HCT116 (cell line): ENCODE measurements around the gene EPHB3. TPM values are rescaled to one million over a fixed set of nuclear protein-coding genes. Genes with fewer than 3 reads are reported as not detected.
"Not testable (repeated sequence)": the region's sequence is repeated elsewhere in the genome, so short reads cannot be mapped to it uniquely, and the experiment has no call there.

Source experiments
- ATAC-seq: fragments of 200-7000 bp; cut with Tn5 transposase; 2 replicates; pipeline ENCODE4 v1.9.1; 2020; ENCODE audit warnings: mild to moderate bottlenecking, moderate library complexity
- BruUV-seq: library from RNA; stranded (reverse); fragments of 400-500 nt; replicated peaks from 2 replicates; lab custom pipeline; 2021; lab: Mats Ljungman, UMichigan
- CTCF ChIA-PET: fragments of 300-600 bp; sonication (Branson Sonifier 250); formaldehyde crosslinking; loops from one replicate; lab custom pipeline; 2021; ENCODE audit warnings: antibody characterized with exemption; lab: Charles Lee
- POLR2A ChIA-PET: fragments of 300-600, 350-600 bp; sonication (Branson Sonifier 250); formaldehyde crosslinking; loops from one replicate; lab custom pipeline; 2021; ENCODE audit warnings: antibody characterized with exemption; lab: Charles Lee
- RAD21 ChIA-PET, 2 experiments: fragments of 300-600 bp; sonication (Branson Sonifier 250); formaldehyde crosslinking; loops; one replicate each; lab custom pipeline; 2023; ENCODE audit warnings: low total read pairs in 2 of 2; ENCODE audit not compliant: uncharacterized antibody in 2 of 2, unreplicated experiment in 2 of 2, low non-redundant PET in 1 of 2; lab: Charles Lee
- DNase-seq: peaks from one replicate; pipeline ENCODE4 v3.0.0-alpha.2; 2010; ENCODE audit warnings: low read depth, low spot score
- H2AFZ ChIP-seq: fragments of 200-600 bp; shearing (Covaris generic), sonication (generic); 2 replicates; pipeline ENCODE4 v1.6.1; 2017; ENCODE audit warnings: low read depth, mixed run types, mixed read lengths, antibody characterized with exemption, low read length; ENCODE audit not compliant: poor library complexity, severe bottlenecking
- H3K27ac ChIP-seq: 2 replicates; pipeline ENCODE4 v1.5.1; 2012; ENCODE audit warnings: low read depth, low read length
- H3K27me3 ChIP-seq: fragments of 200-600 bp; sonication (generic); 2 replicates; pipeline ENCODE4 v1.6.1; 2016; ENCODE audit warnings: mixed run types, low read length, mixed read lengths; ENCODE audit not compliant: insufficient read depth
- H3K36me3 ChIP-seq, 2 experiments: fragments of 200-500 bp in 1 of 2; fragments of 200-600 bp in 1 of 2; sonication (Bioruptor generic) in 1 of 2; sonication (generic) in 1 of 2; 2 replicates each; pipeline versions ENCODE4 v1.5.1 to v1.6.1; 2014 to 2016; ENCODE audit warnings: low read length in 2 of 2, inconsistent platforms in 1 of 2, mixed read lengths in 1 of 2, mixed run types in 1 of 2; ENCODE audit not compliant: insufficient read depth in 2 of 2, control insufficient read depth in 1 of 2
- H3K4me1 ChIP-seq, 2 experiments: fragments of 200-600 bp in 1 of 2; sonication (generic) in 1 of 2; 2 replicates each; pipeline versions ENCODE4 v1.5.1 to v1.6.1; 2012 to 2017; ENCODE audit warnings: low read length in 2 of 2, inconsistent platforms in 1 of 2, mild to moderate bottlenecking in 1 of 2, mixed read lengths in 1 of 2, mixed run types in 1 of 2, moderate library complexity in 1 of 2; ENCODE audit not compliant: insufficient read depth in 2 of 2, control insufficient read depth in 1 of 2
- H3K4me2 ChIP-seq: fragments of 200-600 bp; sonication (generic); 2 replicates; pipeline ENCODE4 v1.6.1; 2017; ENCODE audit warnings: mixed run types, low read length, mixed read lengths
- H3K4me3 ChIP-seq, 2 experiments: fragments of 200-600 bp in 1 of 2; sonication (generic) in 1 of 2; replicated peaks in 1 of 2; 2 replicates each; pipeline ENCODE4 v1.5.1; 2011 to 2016; ENCODE audit warnings: low read length in 2 of 2, control low read depth in 1 of 2, low read depth in 1 of 2, mild to moderate bottlenecking in 1 of 2, mixed read lengths in 1 of 2, mixed run types in 1 of 2
- H3K79me2 ChIP-seq: fragments of 200-600 bp; sonication (generic); 2 replicates; pipeline ENCODE4 v1.6.1; 2017; ENCODE audit warnings: mild to moderate bottlenecking, mixed run types, low read length, moderate library complexity, mixed read lengths; ENCODE audit not compliant: insufficient read depth
- H3K9ac ChIP-seq: fragments of 200-600 bp; sonication (generic); 2 replicates; pipeline ENCODE4 v1.6.1; 2016; ENCODE audit warnings: low read length, mixed read lengths
- H3K9me2 ChIP-seq: fragments of 200-600 bp; sonication (generic), shearing (Covaris generic); 2 replicates; pipeline ENCODE4 v1.6.1; 2017; ENCODE audit warnings: mixed run types, mild to moderate bottlenecking, moderate library complexity; ENCODE audit not compliant: insufficient read depth
- H3K9me3 ChIP-seq, 2 experiments: fragments of 200-500 bp in 1 of 2; fragments of 200-600 bp in 1 of 2; sonication (Bioruptor generic) in 1 of 2; sonication (generic) in 1 of 2; 2 replicates each; pipeline ENCODE4 v1.6.1; 2014 to 2017; ENCODE audit warnings: low read length in 2 of 2, mixed read lengths in 2 of 2, inconsistent platforms in 1 of 2, low read depth in 1 of 2, mild to moderate bottlenecking in 1 of 2, mixed run types in 1 of 2, moderate library complexity in 1 of 2; ENCODE audit not compliant: control insufficient read depth in 1 of 2, insufficient read depth in 1 of 2
- H4K20me1 ChIP-seq: fragments of 200-600 bp; sonication (generic), shearing (Covaris generic); 2 replicates; pipeline ENCODE4 v1.6.1; 2017; ENCODE audit warnings: mixed run types, mild to moderate bottlenecking, moderate library complexity; ENCODE audit not compliant: insufficient read depth
- EZH2phosphoT487 ChIP-seq: fragments of 200-600 bp; IDR thresholded peaks from 2 replicates; pipeline ENCODE4 v1.6.1; 2018; ENCODE audit warnings: antibody characterized with exemption, borderline replicate concordance
- JUND ChIP-seq: IDR thresholded peaks from 2 replicates; pipeline ENCODE4 v1.6.1; 2012
- POLR2AphosphoS5 ChIP-seq: IDR thresholded peaks from 2 replicates; pipeline ENCODE4 v1.6.1; 2011; ENCODE audit warnings: mild to moderate bottlenecking, low read depth, low read length, moderate library complexity
- RAD21 ChIP-seq: IDR thresholded peaks from 2 replicates; pipeline ENCODE4 v1.6.1; 2012; ENCODE audit warnings: low read depth, mild to moderate bottlenecking
- SIN3A ChIP-seq: IDR thresholded peaks from 2 replicates; pipeline ENCODE4 v1.6.1; 2012; ENCODE audit warnings: low read depth
- ZFX ChIP-seq: fragments of 450-650 bp; IDR thresholded peaks from 2 replicates; pipeline ENCODE4 v1.6.1; 2017
- ZNF274 ChIP-seq: fragments of 200-500 bp; sonication (Bioruptor generic); IDR thresholded peaks from 2 replicates; pipeline ENCODE4 v1.6.1; 2014; ENCODE audit warnings: mild to moderate bottlenecking, low read depth, low read length, inconsistent platforms
- intact Hi-C: fragments of 100-400 bp; cut with micrococcal nuclease; formaldehyde crosslinking; loops from 2 replicates; pipeline ENCODE4 v1.10.0; 2022
- total RNA-seq: library from RNA; stranded (reverse); gene quantifications from one replicate; pipeline ENCODE4 v1.2.1, GENCODE V29; 2021; ENCODE audit not compliant: unreplicated experiment
- TF ChIP-seq, protein P1 (sequence below): IDR thresholded peaks from 2 replicates; pipeline ENCODE4 v1.6.1; 2012; ENCODE audit warnings: low read depth
- TF ChIP-seq, protein P2 (sequence below), 3 experiments: fragments of 200-600 bp in 1 of 3; sonication (generic) in 1 of 3; IDR thresholded peaks in 2 of 3; conservative IDR thresholded peaks in 1 of 3; 2 replicates each; pipeline ENCODE4 v1.5.1; 2012 to 2017; ENCODE audit warnings: low read depth in 2 of 3, low read length in 2 of 3, antibody characterized with exemption in 1 of 3, borderline replicate concordance in 1 of 3, control low read depth in 1 of 3, mild to moderate bottlenecking in 1 of 3, mixed read lengths in 1 of 3, mixed run types in 1 of 3, moderate library complexity in 1 of 3; ENCODE audit not compliant: insufficient read depth in 1 of 3
- TF ChIP-seq, protein P3 (sequence below): IDR thresholded peaks from 2 replicates; pipeline ENCODE4 v1.6.1; 2011; ENCODE audit warnings: mild to moderate bottlenecking, low read length, moderate library complexity; ENCODE audit not compliant: insufficient replicate concordance; ENCODE audit errors: extremely low read depth
- TF ChIP-seq, protein P4 (sequence below): IDR thresholded peaks from 2 replicates; pipeline ENCODE4 v1.6.1; 2012

The EPHB3 gene
- total RNA-seq, 1 experiment from 2014 or later = 6.5 TPM

DNA sequence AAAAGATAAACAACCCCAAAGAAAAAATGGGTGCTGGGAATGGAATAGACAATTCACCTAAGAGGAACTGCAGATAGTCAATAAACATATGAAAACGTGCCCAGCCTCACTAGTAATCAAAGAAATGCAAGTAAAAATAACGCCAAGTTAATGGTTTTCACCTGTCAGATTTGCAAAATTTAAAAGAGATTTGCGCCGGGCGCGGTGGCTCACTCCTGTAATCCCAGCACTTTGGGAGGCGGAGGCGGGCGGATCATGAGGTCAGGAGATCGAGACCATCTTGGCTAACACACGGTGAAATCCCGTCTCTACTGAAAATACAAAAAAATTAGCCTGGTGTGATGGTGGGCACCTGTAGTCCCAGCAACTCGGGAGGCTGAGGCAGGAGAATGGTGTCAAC, 60.6 kb downstream of the EPHB3 start:
- H3K9me3 ChIP-seq, BruUV-seq, H3K9me2 ChIP-seq, H3K27me3 ChIP-seq, H3K36me3 ChIP-seq, ATAC-seq, CTCF ChIA-PET, RAD21 ChIA-PET, H3K79me2 ChIP-seq, H4K20me1 ChIP-seq, DNase-seq, intact Hi-C loops, H3K4me1 ChIP-seq, POLR2A ChIA-PET, H3K27ac ChIP-seq, H3K4me2 ChIP-seq, H3K4me3 ChIP-seq, H2AFZ ChIP-seq, H3K9ac ChIP-seq: not testable (repeated sequence)

DNA sequence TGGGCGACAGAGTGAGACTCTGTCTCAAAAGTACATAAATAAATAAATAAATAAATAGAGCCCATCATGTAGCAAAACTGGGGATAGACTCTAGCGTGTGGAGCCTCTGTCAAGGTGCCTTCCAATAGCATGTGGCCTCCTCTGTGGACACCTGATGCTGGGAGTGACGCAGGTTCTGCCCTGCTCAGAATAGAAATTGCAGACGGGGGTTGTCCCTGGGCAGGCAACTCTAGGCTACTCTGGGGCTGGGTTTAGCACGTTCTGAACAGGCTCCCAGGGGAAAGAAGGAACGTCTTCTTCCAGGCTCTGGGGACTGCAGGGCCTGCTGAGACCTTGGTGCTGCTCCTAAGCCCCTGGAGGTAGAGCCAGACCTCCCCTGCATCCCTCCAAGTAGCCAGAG, 65.3 kb downstream of the EPHB3 start:
- no TSS peak for BruUV-seq

More for the DNA sequence above, 65.3 kb downstream of the EPHB3 start:
- DNase-seq (no peak), ATAC-seq (no peak)
- Histone ChIP-seq H3K4me1 (no peaks in the 10 kb centered on the region), H3K27ac (no peak overlapping the region), H3K9me2 (no peaks in the 10 kb centered on the region), H3K4me2 (no peak overlapping the region), H4K20me1 (no peaks in the 10 kb centered on the region), H3K79me2 (no peaks in the 10 kb centered on the region), H2AFZ (no peak overlapping the region), H3K4me3 (no peak overlapping the region)
- ChIA-PET POLR2A (no interaction called here), RAD21 (no interaction called here), CTCF (no interaction called here)
- intact Hi-C loops = no loop called here
- TF ChIP-seq RAD21 = no peak
- TF ChIP-seq, protein P1, sequence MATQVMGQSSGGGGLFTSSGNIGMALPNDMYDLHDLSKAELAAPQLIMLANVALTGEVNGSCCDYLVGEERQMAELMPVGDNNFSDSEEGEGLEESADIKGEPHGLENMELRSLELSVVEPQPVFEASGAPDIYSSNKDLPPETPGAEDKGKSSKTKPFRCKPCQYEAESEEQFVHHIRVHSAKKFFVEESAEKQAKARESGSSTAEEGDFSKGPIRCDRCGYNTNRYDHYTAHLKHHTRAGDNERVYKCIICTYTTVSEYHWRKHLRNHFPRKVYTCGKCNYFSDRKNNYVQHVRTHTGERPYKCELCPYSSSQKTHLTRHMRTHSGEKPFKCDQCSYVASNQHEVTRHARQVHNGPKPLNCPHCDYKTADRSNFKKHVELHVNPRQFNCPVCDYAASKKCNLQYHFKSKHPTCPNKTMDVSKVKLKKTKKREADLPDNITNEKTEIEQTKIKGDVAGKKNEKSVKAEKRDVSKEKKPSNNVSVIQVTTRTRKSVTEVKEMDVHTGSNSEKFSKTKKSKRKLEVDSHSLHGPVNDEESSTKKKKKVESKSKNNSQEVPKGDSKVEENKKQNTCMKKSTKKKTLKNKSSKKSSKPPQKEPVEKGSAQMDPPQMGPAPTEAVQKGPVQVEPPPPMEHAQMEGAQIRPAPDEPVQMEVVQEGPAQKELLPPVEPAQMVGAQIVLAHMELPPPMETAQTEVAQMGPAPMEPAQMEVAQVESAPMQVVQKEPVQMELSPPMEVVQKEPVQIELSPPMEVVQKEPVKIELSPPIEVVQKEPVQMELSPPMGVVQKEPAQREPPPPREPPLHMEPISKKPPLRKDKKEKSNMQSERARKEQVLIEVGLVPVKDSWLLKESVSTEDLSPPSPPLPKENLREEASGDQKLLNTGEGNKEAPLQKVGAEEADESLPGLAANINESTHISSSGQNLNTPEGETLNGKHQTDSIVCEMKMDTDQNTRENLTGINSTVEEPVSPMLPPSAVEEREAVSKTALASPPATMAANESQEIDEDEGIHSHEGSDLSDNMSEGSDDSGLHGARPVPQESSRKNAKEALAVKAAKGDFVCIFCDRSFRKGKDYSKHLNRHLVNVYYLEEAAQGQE = no peak
- TF ChIP-seq, protein P2, sequence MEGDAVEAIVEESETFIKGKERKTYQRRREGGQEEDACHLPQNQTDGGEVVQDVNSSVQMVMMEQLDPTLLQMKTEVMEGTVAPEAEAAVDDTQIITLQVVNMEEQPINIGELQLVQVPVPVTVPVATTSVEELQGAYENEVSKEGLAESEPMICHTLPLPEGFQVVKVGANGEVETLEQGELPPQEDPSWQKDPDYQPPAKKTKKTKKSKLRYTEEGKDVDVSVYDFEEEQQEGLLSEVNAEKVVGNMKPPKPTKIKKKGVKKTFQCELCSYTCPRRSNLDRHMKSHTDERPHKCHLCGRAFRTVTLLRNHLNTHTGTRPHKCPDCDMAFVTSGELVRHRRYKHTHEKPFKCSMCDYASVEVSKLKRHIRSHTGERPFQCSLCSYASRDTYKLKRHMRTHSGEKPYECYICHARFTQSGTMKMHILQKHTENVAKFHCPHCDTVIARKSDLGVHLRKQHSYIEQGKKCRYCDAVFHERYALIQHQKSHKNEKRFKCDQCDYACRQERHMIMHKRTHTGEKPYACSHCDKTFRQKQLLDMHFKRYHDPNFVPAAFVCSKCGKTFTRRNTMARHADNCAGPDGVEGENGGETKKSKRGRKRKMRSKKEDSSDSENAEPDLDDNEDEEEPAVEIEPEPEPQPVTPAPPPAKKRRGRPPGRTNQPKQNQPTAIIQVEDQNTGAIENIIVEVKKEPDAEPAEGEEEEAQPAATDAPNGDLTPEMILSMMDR (IDR thresholded peaks at IDR 0.05 in 2 of 3, conservative IDR thresholded peaks at IDR 0.05 in 1 of 3; ENCODE audit: borderline replicate concordance in 1 of 3, insufficient read depth in 1 of 3, low read depth in 2 of 3, low read length in 2 of 3) = no peak
- TF ChIP-seq JUND = no peak
- TF ChIP-seq SIN3A = no peak
- no peak for TF ChIP-seq ZFX
- TF ChIP-seq, protein P3, sequence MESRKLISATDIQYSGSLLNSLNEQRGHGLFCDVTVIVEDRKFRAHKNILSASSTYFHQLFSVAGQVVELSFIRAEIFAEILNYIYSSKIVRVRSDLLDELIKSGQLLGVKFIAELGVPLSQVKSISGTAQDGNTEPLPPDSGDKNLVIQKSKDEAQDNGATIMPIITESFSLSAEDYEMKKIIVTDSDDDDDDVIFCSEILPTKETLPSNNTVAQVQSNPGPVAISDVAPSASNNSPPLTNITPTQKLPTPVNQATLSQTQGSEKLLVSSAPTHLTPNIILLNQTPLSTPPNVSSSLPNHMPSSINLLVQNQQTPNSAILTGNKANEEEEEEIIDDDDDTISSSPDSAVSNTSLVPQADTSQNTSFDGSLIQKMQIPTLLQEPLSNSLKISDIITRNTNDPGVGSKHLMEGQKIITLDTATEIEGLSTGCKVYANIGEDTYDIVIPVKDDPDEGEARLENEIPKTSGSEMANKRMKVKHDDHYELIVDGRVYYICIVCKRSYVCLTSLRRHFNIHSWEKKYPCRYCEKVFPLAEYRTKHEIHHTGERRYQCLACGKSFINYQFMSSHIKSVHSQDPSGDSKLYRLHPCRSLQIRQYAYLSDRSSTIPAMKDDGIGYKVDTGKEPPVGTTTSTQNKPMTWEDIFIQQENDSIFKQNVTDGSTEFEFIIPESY = no peak
- TF ChIP-seq ZNF274 = no peak
- no peak for TF ChIP-seq EZH2phosphoT487
- no peak for TF ChIP-seq POLR2AphosphoS5
- TF ChIP-seq, protein P4, sequence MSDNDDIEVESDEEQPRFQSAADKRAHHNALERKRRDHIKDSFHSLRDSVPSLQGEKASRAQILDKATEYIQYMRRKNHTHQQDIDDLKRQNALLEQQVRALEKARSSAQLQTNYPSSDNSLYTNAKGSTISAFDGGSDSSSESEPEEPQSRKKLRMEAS = no peak
- TF ChIP-seq, all 23 proteins: peak for 0
- H3K36me3 ChIP-seq = no peaks in the 10 kb centered on the region
- no peak overlapping the region for H3K9ac ChIP-seq
- H3K27me3 ChIP-seq = no peaks in the 10 kb centered on the region; the same call in 1 of the 2 replicates
- no peaks in the 10 kb centered on the region for H3K9me3 ChIP-seq
